ENCODE results near the gene SERINC3. TPM values are rescaled to one million over a fixed set of nuclear protein-coding genes. Genes with fewer than 3 reads are reported as not detected.
A peak's percentile ranks its signal among the peaks of the same experiment; 100 is the strongest.
"Not testable (repeated sequence)": the region's sequence is repeated elsewhere in the genome, so short reads cannot be mapped to it uniquely, and the experiment has no call there.

Gene SERINC3
- total RNA-seq: 100 to 1,000 TPM; 102 to 157 (median 121) TPM

GRCh38 chr20:44521484-44522481 lies at the start of gene SERINC3:
TSS of gene SERINC3 (minus strand) at chr20:44522070. CDS start at chr20:44521951, 119 bp downstream.
- peak; percentile 98 for ATAC-seq (ENCODE audit: low FRiP score)
- no peak for TF ChIP-seq CTCF (IDR thresholded peaks at IDR 0.05)
- DNase-seq (ENCODE audit: low spot score): peak; percentile 89

DNA sequence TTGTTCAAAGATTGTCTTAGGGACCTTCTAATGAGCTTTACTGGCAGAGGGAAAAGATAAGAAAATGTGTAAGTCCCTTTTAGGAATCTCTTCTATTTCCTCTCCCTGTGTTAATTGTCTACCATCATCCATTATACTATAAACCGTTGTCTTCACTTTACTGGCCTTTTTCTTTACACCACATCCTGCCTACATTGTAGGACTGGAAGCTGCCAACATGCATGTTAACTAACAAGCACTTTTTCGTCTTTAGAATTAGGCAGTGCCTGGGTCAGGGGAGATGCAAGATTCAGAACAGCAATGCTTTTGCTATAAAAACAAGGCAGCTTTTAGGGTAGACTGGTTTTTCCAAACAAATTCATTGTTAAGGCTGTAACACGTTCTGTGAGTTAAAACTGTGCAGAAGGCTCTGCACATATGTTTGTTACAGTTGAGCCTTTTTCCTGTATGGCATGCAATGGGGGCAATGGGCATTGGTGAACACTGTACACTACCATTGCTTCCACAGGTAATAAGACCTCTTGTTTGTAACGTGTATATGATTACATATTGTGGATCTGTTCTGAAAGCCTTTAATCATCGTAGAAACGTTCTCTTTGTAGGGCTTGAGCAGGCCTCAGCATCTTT lies 49.6 kb upstream of the SERINC3 start:
- no peak for ATAC-seq (ENCODE audit: low FRiP score)
- no peak for DNase-seq (ENCODE audit: low spot score)
- TF ChIP-seq CTCF (IDR thresholded peaks at IDR 0.05): no peak

- TF ChIP-seq CTCF (IDR thresholded peaks at IDR 0.05): no peak
- DNase-seq (ENCODE audit: low spot score): no peak
- ATAC-seq (ENCODE audit: low FRiP score): no peak
These were observed 48.5 kb upstream of the SERINC3 start for GRCh38 chr20:44570367-44570766.

DNA sequence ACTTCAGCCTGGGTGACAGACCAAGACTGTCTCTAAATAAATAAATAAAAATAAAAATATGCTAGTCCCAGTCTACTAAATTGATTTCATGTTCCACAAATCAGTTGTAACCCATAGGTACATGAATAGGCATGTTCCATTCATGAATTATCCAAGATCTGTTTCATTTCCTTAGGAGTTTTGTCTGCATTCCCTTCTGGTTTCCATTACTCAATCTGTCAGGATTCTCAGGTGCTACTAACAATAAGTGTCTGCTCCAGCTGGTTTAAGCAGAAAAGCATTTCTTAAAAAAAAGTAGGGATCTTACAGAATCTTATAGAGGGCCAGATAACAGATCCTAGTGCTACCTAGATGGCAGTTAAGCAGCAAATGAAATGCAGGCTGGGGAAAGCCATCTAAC lies 44.9 kb upstream of the SERINC3 start:
- ATAC-seq (ENCODE audit: low FRiP score) (no peak), DNase-seq (ENCODE audit: low spot score) (no peak)
- TF ChIP-seq CTCF (IDR thresholded peaks at IDR 0.05): no peak

DNA sequence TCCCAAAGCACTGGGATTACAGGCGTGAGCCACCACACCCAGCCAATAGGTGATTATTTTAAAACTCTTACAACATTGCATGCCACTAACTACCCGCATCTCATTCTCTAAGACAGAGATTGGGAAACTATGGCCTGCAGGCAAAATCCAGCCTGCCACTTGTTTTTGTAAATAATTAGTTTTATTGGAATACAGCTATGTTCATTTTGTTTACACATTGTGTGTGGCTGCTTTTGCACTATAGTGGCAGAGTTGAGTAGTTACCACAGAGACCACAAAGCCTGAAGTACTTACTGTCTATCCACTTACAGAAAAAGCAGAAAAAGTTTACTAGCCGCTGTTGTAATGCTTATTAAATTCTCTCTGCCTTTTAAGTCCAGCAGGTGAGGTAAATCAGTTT lies 44.1 kb upstream of the SERINC3 start:
- DNase-seq (ENCODE audit: low spot score) (no peak), ATAC-seq (ENCODE audit: low FRiP score) (no peak)
- no peak for TF ChIP-seq CTCF (IDR thresholded peaks at IDR 0.05)

DNA sequence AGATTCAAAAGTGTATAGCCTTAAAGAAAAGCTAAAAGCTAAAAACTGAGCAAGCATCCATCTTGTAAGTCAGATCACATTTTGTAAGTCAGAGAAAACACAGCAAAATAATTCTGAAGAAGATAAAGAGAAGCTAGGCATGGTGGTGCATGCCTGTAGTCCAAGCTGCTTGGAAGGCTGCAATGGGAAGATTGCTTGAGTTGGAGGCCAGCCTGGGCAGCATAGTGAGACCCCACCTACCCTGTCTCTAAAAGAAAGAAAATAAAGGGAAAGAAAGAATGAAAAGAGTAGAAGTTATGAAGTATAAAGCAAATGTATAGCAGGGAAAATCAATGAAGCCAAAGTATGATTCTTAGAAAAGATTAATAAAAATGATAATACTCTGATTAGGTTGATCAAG lies 40.0 kb upstream of the SERINC3 start:
- DNase-seq (ENCODE audit: low spot score) (no peak), ATAC-seq (ENCODE audit: low FRiP score) (no peak)
- TF ChIP-seq CTCF (IDR thresholded peaks at IDR 0.05): no peak

GRCh38 chr20:44560818-44561217 lies 38.9 kb upstream of the SERINC3 start:
- DNase-seq (ENCODE audit: low spot score); ATAC-seq (ENCODE audit: low FRiP score): not testable (repeated sequence)

Data from omental fat pad (tissue), 4 donors.